ENCODE results near the gene SOAT2. TPM values are rescaled to one million over a fixed set of nuclear protein-coding genes. Genes with fewer than 3 reads are reported as not detected.

SOAT2 gene
- total RNA-seq, 4 donors from 2014 or later = 0.82 TPM; not detected in 3

- DNase-seq = no peak
- intact Hi-C loops (cut with DNase I; ENCODE audit: low total_unique reads) = no loop called here
- H3K36me3 ChIP-seq = no peaks in the 10 kb centered on the region
Observed at GRCh38 chr12:53124352-53124723, 21.1 kb downstream of the SOAT2 start.

GRCh38 chr12:53127169-53127568 is 23.9 kb downstream of the SOAT2 start:
- Histone ChIP-seq H3K27ac (no peak overlapping the region), H3K4me3 (no peak overlapping the region), H3K27me3 (no peaks in the 10 kb centered on the region), H3K36me3 (no peaks in the 10 kb centered on the region), H3K4me1 (no peaks in the 10 kb centered on the region), H3K9me3 (no peaks in the 10 kb centered on the region)
- intact Hi-C loops (cut with DNase I; ENCODE audit: low total_unique reads) = no loop called here
- TF ChIP-seq POLR2A (IDR thresholded peaks at IDR 0.05) = no peak
- no peak for TF ChIP-seq CTCF (IDR thresholded peaks at IDR 0.05)
- no peak for DNase-seq

More at GRCh38 chr12:53124352-53124723, 21.1 kb downstream of the SOAT2 start:
- no peaks in the 10 kb centered on the region for H3K27me3 ChIP-seq
- TF ChIP-seq CTCF (IDR thresholded peaks at IDR 0.05) (no peak), POLR2A (IDR thresholded peaks at IDR 0.05) (no peak)
- H3K4me1 ChIP-seq = no peaks in the 10 kb centered on the region
- H3K9me3 ChIP-seq = no peaks in the 10 kb centered on the region
- H3K27ac ChIP-seq = no peak overlapping the region
- no peak overlapping the region for H3K4me3 ChIP-seq

GRCh38 chr12:53128780-53129569 is 25.7 kb downstream of the SOAT2 start:
- no peak for TF ChIP-seq CTCF (IDR thresholded peaks at IDR 0.05)
- no peak for TF ChIP-seq POLR2A (IDR thresholded peaks at IDR 0.05)
- Histone ChIP-seq H3K36me3 (no peaks in the 10 kb centered on the region), H3K4me1 (no peaks in the 10 kb centered on the region), H3K4me3 (no peak overlapping the region), H3K9me3 (no peaks in the 10 kb centered on the region), H3K27ac (no peak overlapping the region), H3K27me3 (no peaks in the 10 kb centered on the region)
- intact Hi-C loops (cut with DNase I; ENCODE audit: low total_unique reads) = no loop called here
- DNase-seq = no peak

- no peak overlapping the region for H3K4me3 ChIP-seq
- no peak overlapping the region for H3K27ac ChIP-seq
- no peak for DNase-seq
- intact Hi-C loops (cut with DNase I; ENCODE audit: low total_unique reads) = no loop called here
- TF ChIP-seq POLR2A (IDR thresholded peaks at IDR 0.05) (no peak), CTCF (IDR thresholded peaks at IDR 0.05) (no peak)
- H3K36me3 ChIP-seq = no peaks in the 10 kb centered on the region
- no peaks in the 10 kb centered on the region for H3K9me3 ChIP-seq
- no peaks in the 10 kb centered on the region for H3K27me3 ChIP-seq
- no peaks in the 10 kb centered on the region for H3K4me1 ChIP-seq
Observed at GRCh38 chr12:53131844-53132243, 28.6 kb downstream of the SOAT2 start.

GRCh38 chr12:53133722-53134121 is 30.4 kb downstream of the SOAT2 start:
- no peaks in the 10 kb centered on the region for H3K9me3 ChIP-seq
- no peak overlapping the region for H3K27ac ChIP-seq
- TF ChIP-seq POLR2A (IDR thresholded peaks at IDR 0.05) (no peak), CTCF (IDR thresholded peaks at IDR 0.05) (no peak)
- no peak overlapping the region for H3K4me3 ChIP-seq
- no peak for DNase-seq
- no peaks in the 10 kb centered on the region for H3K36me3 ChIP-seq
- no peaks in the 10 kb centered on the region for H3K4me1 ChIP-seq
- intact Hi-C loops (cut with DNase I; ENCODE audit: low total_unique reads) = no loop called here
- H3K27me3 ChIP-seq = no peaks in the 10 kb centered on the region

Data from uterus (tissue), 4 donors.